ENCODE results near the gene MPIG6B. TPM values are rescaled to one million over a fixed set of nuclear protein-coding genes. Genes with fewer than 3 reads are reported as not detected.

MPIG6B gene
- total and polyA plus RNA-seq, 4 donors, result 0.08 to 10.7 (median 0.24) TPM

GRCh38 chr6:31727717-31728671 lies 4.8 kb downstream of the MPIG6B start:
- 87% methylated on average over 41 of the region's 41 CpGs for WGBS
- H3K27me3 ChIP-seq (ENCODE audit: control insufficient read depth in 4 of 4, insufficient read depth in 4 of 4, low read length in 3 of 4), result no peaks in the 10 kb centered on the region
- TF ChIP-seq MAX (IDR thresholded peaks at IDR 0.05) (no peak), RAD21 (IDR thresholded peaks at IDR 0.05) (no peak), EGR1 (IDR thresholded peaks at IDR 0.05; ENCODE audit: low read depth in 2 of 2) (no peak), CTCF (IDR thresholded peaks at IDR 0.05; ENCODE audit: low read depth, low read length, missing input control) (no peak), FOXA1 (IDR thresholded peaks at IDR 0.05) (no peak), RXRA (IDR thresholded peaks at IDR 0.05) (no peak), SP1 (IDR thresholded peaks at IDR 0.05) (no peak), ATF3 (IDR thresholded peaks at IDR 0.05) (no peak), YY1 (IDR thresholded peaks at IDR 0.05) (no peak)
- H3K9me3 ChIP-seq (ENCODE audit: control insufficient read depth in 4 of 4, low read length in 3 of 4), result no peaks in the 10 kb centered on the region
- peak overlapping the region in 1 of 2 donors; percentile 19 for H3K9ac ChIP-seq (ENCODE audit: low read depth in 1 of 2, low read length in 2 of 2)
- peaks cover 3 to 21% (median 12%) of the 10 kb centered on the region in 4 donors for H3K4me1 ChIP-seq (ENCODE audit: control insufficient read depth in 4 of 4, insufficient read depth in 4 of 4, low read length in 3 of 4)
- H3K27ac ChIP-seq (ENCODE audit: low read depth in 1 of 2, low read length in 2 of 2), result peak overlapping the region; percentile 39 to 68
- peaks cover 6 to 24% (median 11%) of the 10 kb centered on the region in 4 donors for H3K36me3 ChIP-seq (ENCODE audit: control insufficient read depth in 4 of 4, insufficient read depth in 3 of 4, low read depth in 1 of 4, low read length in 3 of 4)
- no peak for DNase-seq (ENCODE audit: low spot score)
- H3K4me3 ChIP-seq (ENCODE audit: low read depth in 1 of 3, low read length in 3 of 3), result peak overlapping the region in 1 of 3 donors; percentile 73

- Histone ChIP-seq H3K4me3 (ENCODE audit: low read depth in 1 of 3, low read length in 3 of 3) (peak within 1 kb of the TSS; percentile 73 to 77 (median 73)), H3K4me1 (ENCODE audit: control insufficient read depth in 4 of 4, insufficient read depth in 4 of 4, low read length in 3 of 4) (peaks cover 3 to 25% (median 12%) of the 10 kb centered on the region in 4 donors), H3K9me3 (ENCODE audit: control insufficient read depth in 4 of 4, low read length in 3 of 4) (no peaks in the 10 kb centered on the region), H3K9ac (ENCODE audit: low read depth in 1 of 2, low read length in 2 of 2) (peak within 1 kb of the TSS; percentile 37 to 62), H3K36me3 (ENCODE audit: control insufficient read depth in 4 of 4, insufficient read depth in 3 of 4, low read depth in 1 of 4, low read length in 3 of 4) (peaks cover 6 to 31% (median 19%) of the 10 kb centered on the region in 4 donors), H3K27me3 (ENCODE audit: control insufficient read depth in 4 of 4, insufficient read depth in 4 of 4, low read length in 3 of 4) (no peaks in the 10 kb centered on the region), H3K27ac (ENCODE audit: low read depth in 1 of 2, low read length in 2 of 2) (peak within 1 kb of the TSS; percentile 91 to 92)
- TF ChIP-seq YY1 (IDR thresholded peaks at IDR 0.05) (no peak), HNF4G (IDR thresholded peaks at IDR 0.05) (no peak), ATF3 (IDR thresholded peaks at IDR 0.05) (no peak), RXRA (IDR thresholded peaks at IDR 0.05) (no peak), TAF1 (conservative IDR thresholded peaks at IDR 0.05) (no peak), SP1 (IDR thresholded peaks at IDR 0.05) (no peak), GABPA (IDR thresholded peaks at IDR 0.05 in 1 of 2, conservative IDR thresholded peaks at IDR 0.05 in 1 of 2) (no peak), CTCF (IDR thresholded peaks at IDR 0.05; ENCODE audit: low read depth, low read length, missing input control) (no peak)
- DNase-seq (ENCODE audit: low spot score), result no peak
- 34% methylated on average over 36 of the region's 36 CpGs for WGBS
Observed at GRCh38 chr6:31728767-31729514, 5.8 kb downstream of the MPIG6B start, which contains the start of gene DDAH2. DDAH2 (minus strand) TSS chr6:31729299; CDS start chr6:31729161, 138 bp downstream.
